T-helper 2 cell (primary cell): ENCODE results near the gene RNF114.
"Not testable (repeated sequence)": the region's sequence is repeated elsewhere in the genome, so short reads cannot be mapped to it uniquely, and the experiment has no call there.

ENCODE experiments used
- DNase-seq, 5 experiments: peaks; one replicate each; pipeline versions ENCODE4 v3.0.0 to v3.0.0-alpha.2; 2012 to 2022

RNF114 gene

DNA sequence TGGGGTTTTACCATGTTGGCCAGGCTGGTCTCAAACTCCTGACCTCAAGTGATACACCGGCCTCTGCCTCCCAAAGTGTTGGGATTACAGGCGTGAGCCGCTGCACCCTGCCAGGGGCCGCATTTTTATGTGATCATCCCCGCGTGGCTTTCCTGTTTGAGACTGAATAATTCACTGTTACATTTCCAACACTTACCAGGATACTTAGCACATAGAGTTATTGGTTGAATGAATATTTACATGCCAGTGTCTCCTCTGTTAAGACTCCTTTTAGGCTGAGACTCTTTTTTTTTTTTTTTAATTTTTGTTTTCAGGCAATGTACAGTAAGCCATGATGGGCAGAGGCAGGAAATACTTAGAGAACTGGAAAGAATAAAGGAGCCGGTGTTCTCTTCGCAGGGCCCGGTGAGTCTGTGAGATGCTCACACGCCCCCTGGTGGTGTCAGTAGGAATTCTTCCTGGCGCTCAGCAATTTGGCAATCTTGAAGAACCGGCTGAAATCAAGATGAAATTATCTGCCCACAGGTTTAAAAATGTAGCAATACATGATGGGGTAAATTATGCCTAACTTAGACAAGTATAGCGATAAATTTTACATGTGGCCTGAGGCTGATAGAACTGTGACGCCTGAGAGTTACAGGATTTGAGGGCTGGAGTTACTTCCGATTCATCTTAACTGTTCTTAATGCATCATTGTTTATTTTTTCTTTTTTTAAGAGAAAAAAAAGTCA is 7.6 kb upstream of the RNF114 start:
- peak; percentile 53 to 79 (median 66) for DNase-seq

DNA sequence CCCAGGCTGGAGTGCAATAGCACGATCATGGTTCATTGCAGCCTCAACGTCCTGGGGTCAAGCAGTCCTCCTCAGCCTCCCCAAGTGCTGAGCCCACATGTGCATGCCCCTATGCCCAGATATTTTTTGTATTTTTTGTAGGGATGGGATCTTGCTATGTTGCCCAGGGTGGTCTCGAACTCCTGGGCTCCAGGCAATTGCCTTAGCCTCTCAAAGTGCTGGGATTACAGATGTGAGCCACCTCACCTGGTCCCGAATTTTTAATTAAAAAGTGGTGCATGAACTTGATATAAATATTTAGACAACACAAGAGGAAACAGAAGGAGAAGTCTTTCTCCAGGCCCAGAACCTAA is 7.1 kb upstream of the RNF114 start:
- no peak for DNase-seq

DNA sequence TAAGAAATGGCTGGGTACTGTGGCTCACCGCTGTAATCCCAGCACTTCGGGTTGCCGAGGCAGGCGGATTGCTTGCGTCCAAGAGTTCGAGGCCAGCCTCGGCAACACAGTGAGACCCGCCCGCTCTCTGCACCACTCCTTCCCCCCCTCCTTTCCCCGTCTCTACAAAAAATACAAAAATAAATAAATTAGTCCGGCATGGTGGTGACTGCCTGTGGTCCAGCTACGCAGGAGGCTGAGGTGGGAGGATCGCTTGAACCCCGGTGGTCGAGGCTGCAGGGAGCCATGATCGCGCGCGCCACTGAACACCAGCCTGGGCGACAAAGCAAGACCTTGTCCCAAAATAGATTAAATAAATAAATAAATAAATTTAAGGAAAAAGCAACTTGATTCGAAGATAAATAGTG is 448 bp upstream of the RNF114 start:
- no peak for DNase-seq

DNA sequence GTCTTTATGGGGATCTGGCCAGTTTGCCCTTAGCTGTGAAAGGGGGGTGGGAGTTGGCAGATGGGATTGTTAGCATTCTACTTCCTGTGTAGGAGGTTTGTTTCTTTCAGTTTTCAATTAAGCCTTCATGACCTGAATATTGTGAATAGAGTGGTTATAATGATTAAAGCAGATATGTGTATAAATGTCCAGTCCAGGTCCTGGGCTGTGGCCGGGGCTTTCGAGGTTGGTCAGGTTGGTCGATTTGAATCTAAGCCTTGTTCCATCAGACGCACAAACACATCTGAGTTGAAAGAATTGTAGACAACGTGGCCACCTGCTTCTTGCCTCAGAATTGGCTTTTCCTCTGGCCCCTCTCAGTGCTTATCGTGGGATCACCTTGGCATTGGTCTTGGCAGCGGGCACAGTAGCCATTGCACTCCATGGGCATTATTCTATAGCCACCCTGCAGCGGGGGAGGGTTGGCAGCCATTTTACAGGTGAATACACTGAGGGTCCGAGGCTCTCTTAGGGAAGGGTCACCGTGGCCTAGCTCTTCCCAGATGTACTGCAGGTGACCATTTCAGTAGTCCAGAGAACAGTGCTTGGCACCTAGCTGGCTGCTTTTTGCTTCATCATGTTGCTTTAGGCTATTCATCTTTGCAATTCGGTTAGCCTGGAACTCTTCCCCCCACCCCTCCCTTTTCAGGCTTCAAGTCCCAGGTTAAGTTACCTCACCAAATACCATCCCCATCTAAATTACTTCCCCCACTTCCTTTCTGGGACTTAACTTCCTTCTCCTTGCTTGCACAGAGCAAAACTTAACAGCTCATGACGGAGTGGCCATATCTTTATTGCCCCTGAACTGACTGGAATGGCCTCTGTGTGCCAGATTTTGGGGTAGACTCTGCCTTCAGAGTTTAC is 1.1 kb downstream of the RNF114 start:
- DNase-seq = no peak

DNA sequence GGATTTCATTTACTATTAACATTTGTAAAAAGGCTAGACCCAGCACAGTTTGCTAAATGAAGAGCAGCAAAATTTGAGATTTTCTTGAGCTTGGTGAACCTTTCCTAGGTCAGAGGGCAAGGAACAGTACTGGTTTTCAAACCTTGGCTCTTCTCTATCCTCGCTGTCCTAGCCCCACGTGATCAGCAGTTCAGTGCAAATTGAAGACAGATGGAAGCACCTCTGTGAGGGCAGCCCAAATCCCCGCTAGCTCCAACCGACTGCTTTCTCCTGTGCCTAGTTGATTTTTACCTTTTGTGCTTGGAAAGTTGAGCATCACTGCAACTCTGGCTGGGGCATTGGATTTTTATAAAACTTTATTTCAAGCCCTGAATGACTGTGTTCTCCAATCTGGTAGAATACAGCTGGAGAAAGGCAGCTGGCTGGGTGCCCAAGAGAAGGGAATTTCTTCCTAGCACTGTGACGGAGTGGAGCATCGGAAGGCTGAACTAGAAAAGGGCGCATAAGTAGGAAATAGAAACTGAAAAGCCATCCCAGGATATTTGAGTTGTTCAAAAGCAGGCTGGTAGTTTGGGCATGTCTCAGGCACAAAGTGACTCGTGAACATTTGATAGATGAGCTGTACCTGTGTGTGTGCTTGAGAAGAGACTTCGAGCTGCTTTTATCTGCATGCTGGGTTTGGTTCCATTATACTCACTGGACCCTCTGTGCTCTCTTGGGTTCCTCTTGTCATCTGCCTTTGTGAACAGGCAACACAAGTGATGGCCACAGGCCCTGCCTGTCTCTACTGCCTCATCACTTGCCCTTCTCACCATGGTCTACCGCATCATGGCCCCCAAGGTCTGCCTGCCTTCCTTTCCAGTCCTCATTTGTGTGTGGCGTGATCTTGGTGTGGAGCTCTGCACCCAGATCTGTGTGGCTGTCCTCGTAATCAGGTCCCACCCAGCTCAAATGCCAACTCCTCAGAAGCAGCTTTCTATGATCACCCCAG is 2.3 kb downstream of the RNF114 start:
- DNase-seq = no peak

DNA sequence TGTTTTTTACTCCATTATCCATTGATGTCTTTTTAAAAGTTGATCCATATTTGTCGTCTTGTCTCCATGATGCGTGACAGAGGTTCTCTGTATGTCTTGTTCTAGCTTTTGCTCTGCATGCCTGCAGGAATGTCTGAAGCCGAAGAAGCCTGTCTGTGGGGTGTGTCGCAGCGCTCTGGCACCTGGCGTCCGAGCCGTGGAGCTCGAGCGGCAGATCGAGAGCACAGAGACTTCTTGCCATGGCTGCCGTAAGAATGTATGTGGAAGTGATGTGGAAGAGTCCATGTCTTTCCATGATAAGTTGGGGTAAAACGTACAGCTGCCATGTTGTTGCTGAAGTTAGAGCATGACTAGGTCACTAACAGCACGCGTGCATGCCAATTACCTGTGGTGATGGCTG is 5.3 kb downstream of the RNF114 start:
- DNase-seq = no peak

DNA sequence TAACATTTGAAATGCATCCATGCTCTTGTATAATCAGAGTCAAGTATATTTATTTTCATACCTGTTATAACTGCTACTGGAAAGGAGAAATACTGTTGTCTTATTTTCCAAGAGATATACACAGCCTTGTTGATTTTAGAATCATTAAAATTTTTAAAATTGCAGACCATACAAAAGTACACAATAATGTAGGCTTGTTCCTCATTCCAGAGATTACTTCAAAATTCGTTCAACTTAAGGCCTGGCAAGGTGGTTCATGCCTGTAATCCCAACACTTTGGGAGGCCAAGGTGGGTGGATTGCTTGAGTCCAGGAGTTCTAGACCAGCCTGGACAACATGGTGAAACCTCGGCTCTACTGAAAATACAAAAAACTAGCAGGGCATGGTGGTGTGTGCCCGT is 6.1 kb downstream of the RNF114 start:
- no peak for DNase-seq

DNA sequence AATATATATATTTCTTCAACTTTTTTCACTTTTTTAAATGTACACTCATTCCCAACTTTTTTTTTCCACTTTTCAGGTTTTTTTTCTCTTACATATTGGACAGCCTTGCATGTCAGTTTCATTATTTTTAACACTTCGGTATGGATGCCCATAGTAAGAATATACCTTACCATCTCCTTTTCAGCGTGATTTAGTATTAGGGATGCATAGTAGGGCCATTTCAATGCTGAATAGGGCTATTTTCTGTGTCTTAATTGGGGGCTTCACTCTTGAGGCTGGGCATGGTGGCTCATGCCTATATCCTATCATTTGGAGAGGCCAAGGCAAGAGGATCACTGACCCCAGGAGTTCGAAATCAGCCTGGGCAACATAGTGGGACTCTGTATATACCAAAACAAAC is 6.7 kb downstream of the RNF114 start:
- DNase-seq = no peak

DNA sequence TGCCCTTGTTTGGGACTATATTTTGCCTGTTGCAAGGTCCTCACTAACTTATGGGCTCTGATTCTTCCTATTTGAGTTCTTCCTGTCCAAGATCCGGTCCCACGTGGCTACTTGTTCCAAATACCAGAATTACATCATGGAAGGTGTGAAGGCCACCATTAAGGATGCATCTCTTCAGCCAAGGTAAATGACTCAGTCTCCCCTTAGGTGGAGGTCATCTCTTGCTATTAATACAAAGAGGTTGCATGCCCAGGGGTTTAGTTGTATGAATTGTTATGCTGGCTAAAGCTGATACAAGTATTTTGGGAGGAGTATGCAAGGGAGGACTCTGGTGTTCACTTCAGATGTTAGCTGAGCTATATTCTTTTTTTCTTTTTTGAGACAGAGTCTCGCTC is 9.1 kb downstream of the RNF114 start:
- DNase-seq = no peak

DNA sequence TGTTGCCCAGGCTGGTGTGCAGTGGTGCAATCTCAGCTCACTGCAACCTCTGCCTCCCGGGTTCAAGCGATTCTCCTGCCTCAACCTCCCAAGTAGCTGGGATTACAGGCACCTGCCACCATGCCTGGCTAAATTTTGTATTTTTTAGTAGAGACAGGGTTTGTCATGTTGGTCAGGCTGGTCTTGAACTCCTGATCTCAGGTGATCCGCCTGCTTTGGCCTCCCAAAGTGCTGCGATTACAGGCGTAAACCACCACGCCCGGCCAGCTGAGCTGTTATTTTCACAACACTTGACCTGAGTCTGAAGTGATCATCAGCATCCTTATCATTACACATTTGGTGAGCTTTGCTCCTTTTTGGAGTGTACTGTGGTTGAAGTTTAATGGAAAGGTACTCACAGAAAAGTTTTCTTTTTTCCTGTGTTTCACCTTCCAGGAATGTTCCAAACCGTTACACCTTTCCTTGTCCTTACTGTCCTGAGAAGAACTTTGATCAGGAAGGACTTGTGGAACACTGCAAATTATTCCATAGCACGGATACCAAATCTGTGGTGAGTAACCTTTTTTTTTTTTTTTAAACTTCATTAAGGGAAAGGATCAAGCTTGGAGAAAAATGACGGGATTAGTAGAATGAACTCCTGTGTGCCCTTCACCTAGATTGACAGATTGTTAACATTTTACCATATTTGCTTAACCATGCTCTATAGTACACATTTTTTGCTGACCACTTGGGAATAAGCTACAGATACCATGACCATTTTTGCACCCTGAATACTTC is 9.7 kb downstream of the RNF114 start:
- DNase-seq = no peak

DNA sequence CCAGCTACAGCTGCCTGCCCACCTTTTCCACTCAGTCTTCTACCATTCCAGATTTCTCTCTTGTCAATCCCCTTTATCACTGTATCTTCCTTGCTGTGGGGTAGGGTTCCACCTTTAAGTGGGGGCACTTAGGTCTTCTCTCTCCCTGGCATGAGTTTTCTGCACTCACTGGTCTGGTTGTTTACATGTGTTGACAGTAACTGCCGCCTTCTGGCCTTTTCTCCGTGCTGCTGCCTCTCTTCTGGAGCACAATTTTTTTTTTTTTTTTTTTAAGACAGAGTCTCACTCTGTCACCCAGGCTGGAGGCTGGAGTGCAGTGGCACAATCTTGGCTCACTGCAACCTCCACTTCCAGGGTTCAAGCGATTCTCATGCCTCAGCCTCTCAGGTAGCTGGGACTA is 12.0 kb downstream of the RNF114 start:
- DNase-seq = no peak

DNA sequence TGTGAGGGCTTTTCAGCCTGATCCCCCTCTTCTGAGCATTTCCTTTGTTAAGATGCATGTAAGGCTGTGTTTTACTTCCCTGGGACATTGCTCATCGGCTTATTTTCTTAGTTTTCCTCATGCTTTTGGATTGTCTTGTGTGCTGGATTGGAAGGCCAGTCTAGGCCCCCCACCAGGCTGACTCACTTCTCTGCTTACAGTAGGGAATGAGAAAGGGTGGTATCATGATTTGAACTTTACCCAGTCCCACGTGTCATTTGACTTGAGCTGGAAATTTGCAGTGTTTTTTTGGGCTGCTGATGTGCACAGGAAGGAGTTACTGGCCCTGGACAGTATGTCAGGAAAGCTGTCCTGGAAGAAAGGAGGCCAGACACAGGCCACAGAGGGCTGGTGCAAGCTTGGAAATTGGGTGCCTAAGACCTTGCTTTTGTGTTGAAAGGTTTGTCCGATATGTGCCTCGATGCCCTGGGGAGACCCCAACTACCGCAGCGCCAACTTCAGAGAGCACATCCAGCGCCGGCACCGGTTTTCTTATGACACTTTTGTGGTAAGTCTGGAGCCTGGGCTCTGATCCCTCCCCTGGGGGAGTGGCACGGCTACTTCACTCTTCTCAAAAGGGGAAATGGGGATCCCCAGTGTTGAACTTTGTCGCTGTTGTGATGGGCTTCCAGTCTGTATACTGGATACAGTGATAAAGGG is 12.8 kb downstream of the RNF114 start:
- DNase-seq = no peak

DNA sequence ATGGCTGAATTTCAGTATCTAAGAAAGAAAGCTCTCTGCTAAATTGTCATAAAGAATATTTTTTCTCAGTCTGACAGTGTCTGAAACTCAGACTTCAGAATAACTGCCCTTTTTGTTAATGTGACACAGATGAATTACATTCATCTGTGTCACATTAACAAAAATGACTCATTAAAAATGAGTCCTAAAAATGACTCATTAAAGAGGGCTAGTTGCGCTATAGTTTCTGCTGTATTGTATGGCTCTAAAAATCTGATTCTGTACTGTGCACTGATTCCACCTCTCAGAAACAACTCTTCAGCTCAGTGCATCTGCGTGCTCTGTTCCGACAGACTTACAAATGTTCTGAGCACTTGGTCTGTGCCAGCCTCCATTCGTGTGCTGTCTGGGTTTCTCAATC is 15.0 kb downstream of the RNF114 start:
- DNase-seq = peak in 1 of 5 experiments; percentile 10

DNA sequence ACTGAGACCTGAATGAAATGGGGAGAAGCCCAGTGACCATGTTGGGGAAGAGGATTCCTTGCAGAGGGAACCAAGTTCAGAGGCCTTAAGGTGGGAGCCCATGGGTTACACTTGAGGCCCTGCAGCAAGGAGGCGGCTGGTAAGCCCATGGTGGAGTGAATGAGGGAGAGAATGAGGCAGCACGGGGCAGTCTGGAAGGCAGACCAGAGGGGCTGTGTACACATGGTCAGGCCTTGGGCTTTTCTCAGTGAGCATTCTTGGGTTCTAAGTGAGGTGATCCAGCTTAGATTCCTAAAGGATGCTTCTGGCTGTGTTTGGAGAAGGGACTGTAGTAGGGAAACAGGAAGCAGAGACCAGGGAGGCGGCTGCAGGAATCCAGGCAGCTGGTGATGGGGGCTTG is 19.0 kb downstream of the RNF114 start:
- no peak for DNase-seq

DNA sequence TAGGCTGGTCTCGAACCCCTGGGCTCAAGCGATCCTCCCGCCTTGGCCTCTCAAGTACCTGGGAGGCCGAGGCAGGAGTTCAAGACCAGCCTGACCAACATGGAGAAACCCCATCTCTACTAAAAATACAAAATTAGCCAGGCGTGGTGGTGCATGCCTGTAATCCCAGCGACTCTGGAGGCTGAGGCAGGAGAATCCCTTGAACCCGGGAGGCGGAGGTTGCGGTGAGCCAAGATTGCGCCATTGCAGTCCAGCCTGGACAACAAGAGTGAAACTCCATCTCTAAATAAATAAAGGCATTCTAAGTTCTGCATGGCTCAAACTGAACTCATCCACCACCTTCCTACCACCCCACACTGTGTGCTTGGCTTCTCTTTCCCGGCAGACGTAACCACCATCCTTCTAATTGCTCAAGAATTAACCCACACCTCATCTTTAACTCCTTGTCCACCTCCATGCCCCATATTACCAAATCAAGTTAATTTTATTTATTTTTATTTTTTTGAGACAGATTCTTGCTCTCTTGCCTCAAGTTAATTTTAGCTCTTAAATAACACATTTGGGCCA is 19.7 kb downstream of the RNF114 start:
- DNase-seq = not testable (repeated sequence)

DNA sequence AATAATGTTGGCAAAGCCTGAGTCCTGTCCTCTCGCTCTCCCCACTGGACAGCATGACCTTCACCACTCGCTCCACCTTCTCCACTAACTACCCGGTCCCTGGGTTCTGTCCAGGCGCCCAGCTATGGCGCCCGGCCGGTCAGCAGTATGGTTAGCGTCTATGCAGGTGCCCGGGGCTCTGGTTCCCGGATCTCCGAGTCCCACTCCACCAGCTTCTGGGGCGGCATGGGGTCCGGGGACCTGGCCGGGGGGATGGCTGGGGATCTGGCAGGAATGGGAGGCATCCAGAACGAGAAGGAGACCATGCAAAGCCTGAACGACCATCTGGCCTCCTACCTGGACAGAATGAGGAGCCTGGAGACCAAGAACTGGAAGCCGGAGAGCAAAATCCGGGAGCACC is 20.5 kb downstream of the RNF114 start:
- DNase-seq = no peak

DNA sequence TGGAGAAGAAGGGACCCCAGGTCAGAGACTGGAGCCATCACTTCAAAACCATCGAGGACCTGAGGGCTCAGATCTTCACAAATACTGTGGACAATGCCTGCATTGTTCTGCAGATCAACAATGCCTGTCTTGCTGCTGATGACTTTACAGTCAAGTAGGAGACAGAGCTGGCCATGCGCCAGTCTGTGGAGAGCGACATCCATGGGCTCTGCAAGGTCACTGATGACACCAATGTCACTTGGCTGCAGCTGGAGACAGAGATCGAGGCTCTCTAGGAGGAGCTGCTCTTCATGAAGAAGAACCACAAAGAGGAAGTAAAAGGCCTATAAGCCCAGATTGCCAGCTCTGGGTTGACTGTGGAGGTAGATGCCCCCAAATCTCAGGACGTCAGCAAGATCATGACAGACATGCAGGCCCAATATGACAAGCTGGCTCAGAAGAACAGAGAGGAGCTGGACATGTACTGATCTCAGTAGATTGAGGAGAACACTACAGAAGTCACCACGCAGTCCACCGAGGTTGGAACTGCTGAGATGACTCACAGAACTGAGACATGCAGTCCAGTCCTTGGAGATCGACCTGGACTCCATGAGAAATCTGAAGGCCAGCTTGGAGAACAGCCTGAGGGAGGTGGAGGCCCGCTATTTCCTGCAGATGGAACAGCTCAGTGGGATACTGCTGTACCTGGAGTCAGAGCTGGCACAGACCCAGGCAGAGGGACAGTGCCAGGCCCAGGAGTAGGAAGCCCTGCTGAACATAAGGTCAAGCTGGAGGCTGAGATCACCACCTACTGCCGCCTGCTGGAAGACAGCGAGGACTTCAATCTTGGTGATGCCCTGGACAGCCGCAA is 21.1 kb downstream of the RNF114 start:
- peak in 1 of 5 experiments; percentile 18 for DNase-seq

DNA sequence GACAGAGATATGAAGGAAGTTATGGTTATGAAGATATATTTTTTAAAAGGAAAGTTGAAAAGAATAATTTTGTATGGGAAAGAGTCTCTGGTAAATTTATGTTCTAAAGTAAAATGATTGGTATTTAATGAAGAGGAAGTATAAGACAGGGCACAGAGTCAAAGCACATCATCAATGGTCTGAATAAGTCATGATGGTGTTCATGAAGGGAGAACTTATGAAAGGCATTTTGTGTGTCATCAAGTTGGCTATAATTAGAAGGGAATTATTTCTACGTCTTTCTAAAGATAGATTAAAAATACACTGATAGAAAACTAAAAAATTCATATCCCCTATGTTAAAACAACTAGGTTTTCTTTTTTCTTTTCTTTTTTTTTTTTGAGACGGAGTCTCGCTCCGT is 25.2 kb downstream of the RNF114 start:
- DNase-seq = no peak

DNA sequence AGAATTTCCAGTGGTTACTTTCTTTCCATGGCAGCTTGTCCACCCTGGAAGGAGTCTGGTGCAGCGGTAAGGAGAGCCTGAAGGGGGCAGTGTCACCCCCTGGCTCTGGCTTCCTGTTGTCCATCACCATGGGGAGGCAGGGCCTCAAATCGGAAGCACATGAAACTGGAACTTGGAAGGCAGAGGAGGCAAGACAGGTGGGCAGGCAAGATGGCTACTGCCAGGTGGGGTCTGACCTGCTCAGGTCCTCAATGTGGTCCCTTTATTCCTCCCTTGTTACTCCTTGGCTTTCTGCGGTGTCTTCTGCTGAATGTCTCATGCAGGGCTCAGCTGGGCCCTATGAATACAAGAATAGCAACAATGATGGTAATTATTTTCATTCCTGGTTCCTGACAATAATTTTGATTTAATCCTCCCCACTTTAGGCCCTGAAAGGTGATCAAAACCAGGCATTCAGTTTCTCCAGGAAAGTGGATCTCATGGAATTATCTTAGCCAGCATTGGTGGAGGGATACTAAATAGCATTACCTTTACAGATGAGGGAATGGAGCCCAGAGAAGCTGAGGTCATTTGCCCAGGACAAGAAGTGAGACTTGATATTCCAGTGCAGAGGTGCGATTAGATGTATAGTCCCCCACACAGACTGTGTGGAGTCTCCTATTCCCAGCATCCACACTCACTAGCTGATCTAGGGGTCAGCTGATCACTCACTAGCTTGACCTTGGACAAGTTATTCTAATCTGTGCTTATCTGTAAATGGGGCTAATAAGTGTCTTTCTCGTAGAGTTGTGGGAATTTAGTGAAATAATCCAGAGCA is 29.0 kb downstream of the RNF114 start:
- peak in 1 of 5 experiments; percentile 20 for DNase-seq
